ENCODE data around the gene PTPN1.

Gene PTPN1

GRCh38 chr20:50582591-50583234 is 72.5 kb downstream of the PTPN1 start:
- peaks cover 87% of the 10 kb centered on the region for H3K36me3 ChIP-seq (ENCODE audit: low read depth)
- peak; percentile 81 for DNase-seq (ENCODE audit: low spot score)
- no peak for ATAC-seq (ENCODE audit: low read depth)

GRCh38 chr20:50583442-50584150 is 73.4 kb downstream of the PTPN1 start:
- no peaks in the 10 kb centered on the region for H3K27me3 ChIP-seq (ENCODE audit: insufficient read depth, poor library complexity, severe bottlenecking)
- DNase-seq (ENCODE audit: low spot score) (peak; percentile 70), ATAC-seq (ENCODE audit: low read depth) (no peak)
- no peak overlapping the region for H3K4me3 ChIP-seq (ENCODE audit: severe bottlenecking)
- H3K36me3 ChIP-seq (ENCODE audit: low read depth), result peaks cover 81% of the 10 kb centered on the region
- peaks cover 19% of the 10 kb centered on the region for H3K4me1 ChIP-seq (ENCODE audit: insufficient read depth, poor library complexity, severe bottlenecking)
- no peaks in the 10 kb centered on the region for H3K9me3 ChIP-seq (ENCODE audit: severe bottlenecking)
- H3K27ac ChIP-seq (ENCODE audit: poor library complexity, severe bottlenecking), result no peak overlapping the region
- TF ChIP-seq CTCF (IDR thresholded peaks at IDR 0.05; ENCODE audit: poor library complexity, severe bottlenecking), result no peak

More at GRCh38 chr20:50582591-50583234, 72.5 kb downstream of the PTPN1 start:
- Histone ChIP-seq H3K27me3 (ENCODE audit: insufficient read depth, poor library complexity, severe bottlenecking) (no peaks in the 10 kb centered on the region), H3K4me3 (ENCODE audit: severe bottlenecking) (no peak overlapping the region), H3K4me1 (ENCODE audit: insufficient read depth, poor library complexity, severe bottlenecking) (peaks cover 11% of the 10 kb centered on the region), H3K27ac (ENCODE audit: poor library complexity, severe bottlenecking) (no peak overlapping the region), H3K9me3 (ENCODE audit: severe bottlenecking) (no peaks in the 10 kb centered on the region)
- no peak for TF ChIP-seq CTCF (IDR thresholded peaks at IDR 0.05; ENCODE audit: poor library complexity, severe bottlenecking)

- Histone ChIP-seq H3K27ac (ENCODE audit: poor library complexity, severe bottlenecking) (no peak overlapping the region), H3K4me3 (ENCODE audit: severe bottlenecking) (no peak overlapping the region), H3K4me1 (ENCODE audit: insufficient read depth, poor library complexity, severe bottlenecking) (peaks cover 19% of the 10 kb centered on the region), H3K27me3 (ENCODE audit: insufficient read depth, poor library complexity, severe bottlenecking) (no peaks in the 10 kb centered on the region), H3K9me3 (ENCODE audit: severe bottlenecking) (no peaks in the 10 kb centered on the region), H3K36me3 (ENCODE audit: low read depth) (peaks cover 76% of the 10 kb centered on the region)
- DNase-seq (ENCODE audit: low spot score) (peak; percentile 64), ATAC-seq (ENCODE audit: low read depth) (no peak)
- no peak for TF ChIP-seq CTCF (IDR thresholded peaks at IDR 0.05; ENCODE audit: poor library complexity, severe bottlenecking)
Measured at GRCh38 chr20:50584687-50585086, 74.5 kb downstream of the PTPN1 start.

GRCh38 chr20:50585214-50585613 is 75.0 kb downstream of the PTPN1 start:
- Histone ChIP-seq H3K9me3 (ENCODE audit: severe bottlenecking) (no peaks in the 10 kb centered on the region), H3K4me1 (ENCODE audit: insufficient read depth, poor library complexity, severe bottlenecking) (peaks cover 19% of the 10 kb centered on the region), H3K27me3 (ENCODE audit: insufficient read depth, poor library complexity, severe bottlenecking) (no peaks in the 10 kb centered on the region), H3K36me3 (ENCODE audit: low read depth) (peaks cover 76% of the 10 kb centered on the region), H3K4me3 (ENCODE audit: severe bottlenecking) (no peak overlapping the region), H3K27ac (ENCODE audit: poor library complexity, severe bottlenecking) (no peak overlapping the region)
- ATAC-seq (ENCODE audit: low read depth) (no peak), DNase-seq (ENCODE audit: low spot score) (peak; percentile 59)
- TF ChIP-seq CTCF (IDR thresholded peaks at IDR 0.05; ENCODE audit: poor library complexity, severe bottlenecking), result no peak

GRCh38 chr20:50585678-50586077 is 75.5 kb downstream of the PTPN1 start:
- peak; percentile 66 for DNase-seq (ENCODE audit: low spot score)
- Histone ChIP-seq H3K4me3 (ENCODE audit: severe bottlenecking) (no peak overlapping the region), H3K27ac (ENCODE audit: poor library complexity, severe bottlenecking) (peak overlapping the region; percentile 75), H3K27me3 (ENCODE audit: insufficient read depth, poor library complexity, severe bottlenecking) (no peaks in the 10 kb centered on the region), H3K36me3 (ENCODE audit: low read depth) (peaks cover 71% of the 10 kb centered on the region), H3K4me1 (ENCODE audit: insufficient read depth, poor library complexity, severe bottlenecking) (peaks cover 19% of the 10 kb centered on the region), H3K9me3 (ENCODE audit: severe bottlenecking) (no peaks in the 10 kb centered on the region)
- TF ChIP-seq CTCF (IDR thresholded peaks at IDR 0.05; ENCODE audit: poor library complexity, severe bottlenecking), result no peak
- no peak for ATAC-seq (ENCODE audit: low read depth)

All from RWPE2 (cell line).